Esophagus squamous epithelium (tissue), 4 donors: ENCODE data around the gene CARD14.

Experiments used
- POLR2A ChIP-seq, 4 donors: fragments of 450-650 bp; IDR thresholded peaks; one replicate each; pipeline ENCODE4 v1.6.1; 2017; ENCODE audit warnings: antibody characterized with exemption in 4 of 4, mild to moderate bottlenecking in 4 of 4, moderate library complexity in 3 of 4
- TF ChIP-seq, protein P1 (sequence below), 6 experiments: fragments of 450-650 bp in 4 of 6; fragments of 200-600 bp in 2 of 6; sonication (generic) in 2 of 6; IDR thresholded peaks; one replicate each; pipeline ENCODE4 v1.5.1; 2016 to 2019; ENCODE audit warnings: antibody characterized with exemption in 6 of 6, mild to moderate bottlenecking in 4 of 6, moderate library complexity in 4 of 6

DNA sequence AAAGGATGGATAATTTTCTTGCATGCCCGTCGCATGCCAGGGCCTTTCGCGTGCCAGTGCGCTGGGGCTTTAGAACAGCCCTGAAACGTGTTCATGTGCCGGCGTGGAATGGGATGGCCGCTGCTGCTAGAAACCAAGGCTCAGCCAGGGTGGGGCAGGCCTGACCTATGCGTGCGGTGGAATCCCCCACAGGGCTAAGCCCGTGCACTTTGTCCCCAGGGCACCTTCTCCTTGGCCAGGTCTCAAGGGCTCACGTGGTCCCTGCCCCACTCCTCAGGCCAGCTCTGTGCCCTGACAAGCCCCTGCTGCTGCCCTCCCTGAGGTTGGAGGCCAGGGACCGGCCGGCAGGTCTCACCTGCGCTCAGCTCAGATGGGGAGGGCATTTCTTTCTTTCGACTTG lies 77.7 kb downstream of the CARD14 start:
- TF ChIP-seq, protein P1, sequence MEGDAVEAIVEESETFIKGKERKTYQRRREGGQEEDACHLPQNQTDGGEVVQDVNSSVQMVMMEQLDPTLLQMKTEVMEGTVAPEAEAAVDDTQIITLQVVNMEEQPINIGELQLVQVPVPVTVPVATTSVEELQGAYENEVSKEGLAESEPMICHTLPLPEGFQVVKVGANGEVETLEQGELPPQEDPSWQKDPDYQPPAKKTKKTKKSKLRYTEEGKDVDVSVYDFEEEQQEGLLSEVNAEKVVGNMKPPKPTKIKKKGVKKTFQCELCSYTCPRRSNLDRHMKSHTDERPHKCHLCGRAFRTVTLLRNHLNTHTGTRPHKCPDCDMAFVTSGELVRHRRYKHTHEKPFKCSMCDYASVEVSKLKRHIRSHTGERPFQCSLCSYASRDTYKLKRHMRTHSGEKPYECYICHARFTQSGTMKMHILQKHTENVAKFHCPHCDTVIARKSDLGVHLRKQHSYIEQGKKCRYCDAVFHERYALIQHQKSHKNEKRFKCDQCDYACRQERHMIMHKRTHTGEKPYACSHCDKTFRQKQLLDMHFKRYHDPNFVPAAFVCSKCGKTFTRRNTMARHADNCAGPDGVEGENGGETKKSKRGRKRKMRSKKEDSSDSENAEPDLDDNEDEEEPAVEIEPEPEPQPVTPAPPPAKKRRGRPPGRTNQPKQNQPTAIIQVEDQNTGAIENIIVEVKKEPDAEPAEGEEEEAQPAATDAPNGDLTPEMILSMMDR (IDR thresholded peaks at IDR 0.05), result no peak
- no peak for TF ChIP-seq POLR2A (IDR thresholded peaks at IDR 0.05)
